ENCODE measurements around the gene FAM216A. TPM values are rescaled to one million over a fixed set of nuclear protein-coding genes. Genes with fewer than 3 reads are reported as not detected.

The FAM216A gene
- total RNA-seq, 6 experiments from 2014 or later, result 16.4 to 25.2 (median 18.0) TPM

- no peak overlapping the region for H3K4me3 Mint-ChIP-seq
- TF ChIP-seq CTCF (IDR thresholded peaks at IDR 0.05), result no peak
- no peak for DNase-seq
Observed at GRCh38 chr12:110537605-110538409, 69.2 kb downstream of the FAM216A start.

GRCh38 chr12:110538869-110539622 lies 70.4 kb downstream of the FAM216A start:
- peaks cover 53% of the 10 kb centered on the region for H3K36me3 Mint-ChIP-seq (ENCODE audit: low read depth)
- no peaks in the 10 kb centered on the region for H3K27me3 Mint-ChIP-seq (ENCODE audit: insufficient read depth)
- H3K4me3 Mint-ChIP-seq, result no peak overlapping the region

More at GRCh38 chr12:110537605-110538409, 69.2 kb downstream of the FAM216A start:
- H3K9me3 Mint-ChIP-seq, result no peaks in the 10 kb centered on the region
- H3K4me1 Mint-ChIP-seq (ENCODE audit: low read depth), result peaks cover 61% of the 10 kb centered on the region
- no peaks in the 10 kb centered on the region for H3K27me3 Mint-ChIP-seq (ENCODE audit: insufficient read depth)
- H3K27ac Mint-ChIP-seq, result no peak overlapping the region; the same call in 1 of the 2 replicates
- H3K36me3 Mint-ChIP-seq (ENCODE audit: low read depth), result peaks cover 44% of the 10 kb centered on the region

More at GRCh38 chr12:110538869-110539622, 70.4 kb downstream of the FAM216A start:
- peaks cover 58% of the 10 kb centered on the region for H3K4me1 Mint-ChIP-seq (ENCODE audit: low read depth)
- no peak for TF ChIP-seq CTCF (IDR thresholded peaks at IDR 0.05)
- H3K9me3 Mint-ChIP-seq, result no peaks in the 10 kb centered on the region
- DNase-seq, result no peak
- peak overlapping the region; percentile 77; the same call in 1 of the 2 replicates for H3K27ac Mint-ChIP-seq

Other genes with a start within 250 kb of the FAM216A start
- 100 to 1,000 TPM; 254 to 286 (median 267) TPM for gene ATP2A2, start 187.6 kb upstream of the FAM216A start, total RNA-seq (2021; fragmentation: NEBNext Ultra II Directional; extraction: Animal tissue kit (Norgen Biotek cat#: 25700))
- 10 to 100 TPM; 48.7 to 58.8 (median 57.3) TPM for gene ANAPC7, start 65.1 kb upstream of the FAM216A start, total RNA-seq (2021; fragmentation: NEBNext Ultra II Directional; extraction: Animal tissue kit (Norgen Biotek cat#: 25700))
- gene ARPC3, start 18.5 kb upstream of the FAM216A start, total RNA-seq (2021; fragmentation: NEBNext Ultra II Directional; extraction: Animal tissue kit (Norgen Biotek cat#: 25700)), result 100 to 1,000 TPM; 301 to 338 (median 317) TPM
- gene GPN3, start 588 bp upstream of the FAM216A start, total RNA-seq (2021; fragmentation: NEBNext Ultra II Directional; extraction: Animal tissue kit (Norgen Biotek cat#: 25700)), result 10 to 100 TPM; 22.9 to 30.4 (median 25.1) TPM
- 100 to 1,000 TPM in 5 of 6 experiments, 10 to 100 TPM in 1; 98.0 to 116 (median 110) TPM for gene VPS29, start 33.3 kb downstream of the FAM216A start, total RNA-seq (2021; fragmentation: NEBNext Ultra II Directional; extraction: Animal tissue kit (Norgen Biotek cat#: 25700))
- 1 to 10 TPM in 1 of 6 experiments, under 1 TPM in 5; 0.55 to 1.1 (median 0.77) TPM for gene RAD9B, start 33.5 kb downstream of the FAM216A start, total RNA-seq (2021; fragmentation: NEBNext Ultra II Directional; extraction: Animal tissue kit (Norgen Biotek cat#: 25700))
- 10 to 100 TPM in 5 of 6 experiments, 1 to 10 TPM in 1; 8.9 to 13.6 (median 12.0) TPM for gene PPTC7, start 114.5 kb downstream of the FAM216A start, total RNA-seq (2021; fragmentation: NEBNext Ultra II Directional; extraction: Animal tissue kit (Norgen Biotek cat#: 25700))
- 10 to 100 TPM; 24.2 to 30.3 (median 25.6) TPM for gene TCTN1, start 145.3 kb downstream of the FAM216A start, total RNA-seq (2021; fragmentation: NEBNext Ultra II Directional; extraction: Animal tissue kit (Norgen Biotek cat#: 25700))
- under 1 TPM in 5 of 6 experiments, not detected in 1; 0.09 to 0.71 (median 0.33) TPM for gene HVCN1, start 220.3 kb downstream of the FAM216A start, total RNA-seq (2021; fragmentation: NEBNext Ultra II Directional; extraction: Animal tissue kit (Norgen Biotek cat#: 25700))

Measured in HFFc6 (cell line).